Measurements from ENCODE around the gene C2CD4C.
"Not testable (repeated sequence)": the region's sequence is repeated elsewhere in the genome, so short reads cannot be mapped to it uniquely, and the experiment has no call there.

The C2CD4C gene

DNA sequence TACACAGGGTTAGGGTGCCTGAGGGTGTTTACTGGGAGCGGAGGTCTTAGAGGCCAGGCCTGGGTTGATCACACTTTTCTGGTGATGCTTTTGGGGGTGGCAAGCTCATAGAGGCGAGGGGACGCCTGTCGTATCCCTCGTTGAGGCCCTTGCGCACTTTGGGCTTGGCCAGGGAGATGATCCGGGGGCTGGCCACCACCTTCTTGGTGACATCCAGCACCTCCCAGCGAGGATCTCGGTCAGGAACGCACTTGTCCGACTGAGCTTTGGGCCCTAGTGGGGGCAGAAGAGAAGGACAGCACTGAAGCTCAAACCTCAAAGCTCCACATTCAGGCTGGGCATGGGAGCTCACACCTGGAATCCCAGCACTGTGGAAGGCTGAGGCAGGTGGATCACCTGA lies 46.8 kb downstream of the C2CD4C start:
- no peak for DNase-seq

DNA sequence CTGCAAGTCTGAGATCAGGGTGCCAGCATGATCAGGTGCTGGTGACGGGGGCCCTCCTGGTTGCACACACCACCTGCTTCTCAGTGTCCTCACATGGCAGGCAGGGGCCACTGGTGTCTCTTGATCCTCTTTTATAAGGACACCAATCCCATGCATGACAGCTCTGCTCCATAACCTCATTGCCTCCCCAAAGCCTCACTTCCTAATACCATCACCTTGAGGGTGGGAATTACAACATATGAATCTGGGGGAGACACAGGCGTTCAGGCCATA lies 49.4 kb downstream of the C2CD4C start:
- no peak for DNase-seq

DNA sequence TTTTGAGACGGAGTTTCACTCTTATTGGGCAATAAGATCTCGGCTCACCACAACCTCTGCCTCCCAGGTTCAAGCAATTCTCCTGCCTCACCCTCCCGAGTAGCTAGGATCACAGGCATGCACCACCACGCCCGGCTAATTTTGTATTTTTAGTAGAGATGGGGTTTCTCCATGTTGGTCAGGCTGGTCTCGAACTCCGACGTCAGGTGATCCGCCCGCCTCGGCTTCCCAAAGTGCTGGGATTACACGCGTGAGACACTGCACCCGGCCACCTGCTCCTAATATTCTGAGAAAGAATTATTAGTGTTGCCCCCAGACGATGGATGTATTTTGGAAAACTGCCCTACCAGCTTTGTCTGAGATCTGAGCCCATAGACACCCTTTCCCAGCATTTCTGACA lies 53.4 kb downstream of the C2CD4C start:
- not testable (repeated sequence) for DNase-seq

All from NCI-H2171 treated with DMSO at 0.1 percent for 48 hours (cell line).